ENCODE data around the gene ZNF358. TPM values are rescaled to one million over a fixed set of nuclear protein-coding genes. Genes with fewer than 3 reads are reported as not detected.

ZNF358 gene
- total RNA-seq, 4 donors from 2014 or later = 69.8 to 139 (median 116) TPM

DNA sequence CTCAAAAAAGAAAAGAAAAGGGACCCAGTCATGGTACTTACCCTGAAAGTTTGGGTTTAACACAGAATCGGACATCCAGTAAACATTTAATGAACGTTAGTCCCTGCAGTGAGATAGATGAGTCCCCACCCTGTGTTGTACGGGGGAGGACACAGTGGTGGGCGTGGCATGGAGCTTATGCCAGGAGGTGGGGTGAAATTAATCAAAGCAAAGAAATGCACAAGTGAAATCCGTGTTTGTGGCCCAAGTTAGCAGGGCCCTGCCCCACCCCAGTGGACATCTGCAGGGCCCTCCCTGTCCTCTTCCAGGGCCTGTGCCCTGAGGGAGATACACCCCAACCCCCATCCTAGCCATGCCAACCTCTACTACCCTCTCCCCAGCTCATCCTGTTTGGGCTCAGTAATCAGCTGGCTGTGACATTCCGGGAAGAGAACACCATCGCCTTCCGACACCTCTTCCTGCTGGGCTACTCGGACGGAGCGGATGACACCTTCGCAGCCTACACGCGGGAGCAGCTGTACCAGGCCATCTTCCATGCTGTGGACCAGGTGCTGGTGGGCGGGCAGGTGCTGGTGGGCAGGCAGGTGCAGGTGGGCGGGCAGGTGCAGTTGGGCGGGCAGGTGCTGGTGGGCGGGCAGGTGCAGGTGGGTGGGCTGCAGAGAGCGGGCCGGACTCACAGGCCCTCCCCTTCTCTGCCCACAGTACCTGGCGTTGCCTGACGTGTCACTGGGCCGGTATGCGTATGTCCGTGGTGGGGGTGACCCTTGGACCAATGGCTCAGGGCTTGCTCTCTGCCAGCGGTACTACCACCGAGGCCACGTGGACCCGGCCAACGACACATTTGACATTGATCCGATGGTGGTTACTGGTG is 10.4 kb downstream of the ZNF358 start:
- H3K27ac ChIP-seq = no peak overlapping the region
- DNase-seq (no peak), ATAC-seq (no peak)
- intact Hi-C loops (cut with DNase I; ENCODE audit: low total_unique reads) = no loop called here
- TF ChIP-seq, protein P1, sequence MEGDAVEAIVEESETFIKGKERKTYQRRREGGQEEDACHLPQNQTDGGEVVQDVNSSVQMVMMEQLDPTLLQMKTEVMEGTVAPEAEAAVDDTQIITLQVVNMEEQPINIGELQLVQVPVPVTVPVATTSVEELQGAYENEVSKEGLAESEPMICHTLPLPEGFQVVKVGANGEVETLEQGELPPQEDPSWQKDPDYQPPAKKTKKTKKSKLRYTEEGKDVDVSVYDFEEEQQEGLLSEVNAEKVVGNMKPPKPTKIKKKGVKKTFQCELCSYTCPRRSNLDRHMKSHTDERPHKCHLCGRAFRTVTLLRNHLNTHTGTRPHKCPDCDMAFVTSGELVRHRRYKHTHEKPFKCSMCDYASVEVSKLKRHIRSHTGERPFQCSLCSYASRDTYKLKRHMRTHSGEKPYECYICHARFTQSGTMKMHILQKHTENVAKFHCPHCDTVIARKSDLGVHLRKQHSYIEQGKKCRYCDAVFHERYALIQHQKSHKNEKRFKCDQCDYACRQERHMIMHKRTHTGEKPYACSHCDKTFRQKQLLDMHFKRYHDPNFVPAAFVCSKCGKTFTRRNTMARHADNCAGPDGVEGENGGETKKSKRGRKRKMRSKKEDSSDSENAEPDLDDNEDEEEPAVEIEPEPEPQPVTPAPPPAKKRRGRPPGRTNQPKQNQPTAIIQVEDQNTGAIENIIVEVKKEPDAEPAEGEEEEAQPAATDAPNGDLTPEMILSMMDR (IDR thresholded peaks at IDR 0.05 in 4 of 5, conservative IDR thresholded peaks at IDR 0.05 in 1 of 5) = no peak
- no peak for TF ChIP-seq POLR2A (IDR thresholded peaks at IDR 0.05)
- no peaks in the 10 kb centered on the region for H3K9me3 ChIP-seq
- in situ Hi-C loops (cut with MboI; ENCODE audit: low sequenced_read_pairs in 4 of 4) = loop anchor here in 1 of 4 donors (25.0 kb wide), 1 partner anchor 139 kb away; no protein-coding TSS in a partner anchor
- H3K27me3 ChIP-seq = no peaks in the 10 kb centered on the region
- H3K4me3 ChIP-seq = no peak overlapping the region
- peaks cover 15 to 19% of the 10 kb centered on the region in 2 donors for H3K4me1 ChIP-seq
- peaks cover 0 to 58% of the 10 kb centered on the region in 2 donors for H3K36me3 ChIP-seq

DNA sequence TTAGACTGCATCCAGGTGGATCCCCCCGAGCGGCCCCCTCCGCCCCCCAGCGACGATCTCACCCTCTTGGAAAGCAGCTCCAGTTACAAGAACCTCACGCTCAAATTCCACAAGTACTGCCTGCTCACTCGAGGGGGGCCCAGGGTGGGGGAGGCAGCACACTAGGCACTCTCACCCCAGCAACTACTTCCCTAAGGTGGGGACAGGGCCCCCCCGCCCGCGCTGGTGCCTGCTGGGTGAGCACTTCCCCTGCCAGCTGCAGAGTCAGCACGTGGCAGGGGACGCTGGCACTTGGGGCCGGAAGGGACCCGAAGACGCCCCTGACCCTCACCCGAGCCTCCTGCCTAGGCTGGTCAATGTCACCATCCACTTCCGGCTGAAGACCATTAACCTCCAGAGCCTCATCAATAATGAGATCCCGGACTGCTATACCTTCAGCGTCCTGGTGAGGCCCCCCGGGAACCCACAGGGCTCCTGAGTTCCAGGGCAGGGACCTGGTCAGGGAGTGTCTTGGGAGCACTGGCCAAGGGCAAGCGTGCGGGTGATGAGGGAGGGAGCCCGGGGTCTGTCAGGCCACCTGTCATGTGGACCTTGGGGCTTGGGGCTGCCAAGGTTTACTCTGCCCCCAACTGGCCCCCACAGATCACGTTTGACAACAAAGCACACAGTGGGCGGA is 11.8 kb downstream of the ZNF358 start:
- H3K27me3 ChIP-seq = no peaks in the 10 kb centered on the region
- H3K4me1 ChIP-seq = peaks cover 9 to 11% of the 10 kb centered on the region in 2 donors
- no peak for DNase-seq
- in situ Hi-C loops (cut with MboI; ENCODE audit: low sequenced_read_pairs in 4 of 4) = loop anchor here in 1 of 4 donors (25.0 kb wide), 1 partner anchor 140 kb away; no protein-coding TSS in a partner anchor
- H3K4me3 ChIP-seq = no peak overlapping the region
- no peak for TF ChIP-seq POLR2A (IDR thresholded peaks at IDR 0.05)
- TF ChIP-seq, protein P1 (IDR thresholded peaks at IDR 0.05 in 4 of 5, conservative IDR thresholded peaks at IDR 0.05 in 1 of 5) = no peak
- intact Hi-C loops (cut with DNase I; ENCODE audit: low total_unique reads) = no loop called here
- peaks cover 0 to 58% of the 10 kb centered on the region in 2 donors for H3K36me3 ChIP-seq
- no peaks in the 10 kb centered on the region for H3K9me3 ChIP-seq
- no peak for ATAC-seq
- no peak overlapping the region for H3K27ac ChIP-seq

DNA sequence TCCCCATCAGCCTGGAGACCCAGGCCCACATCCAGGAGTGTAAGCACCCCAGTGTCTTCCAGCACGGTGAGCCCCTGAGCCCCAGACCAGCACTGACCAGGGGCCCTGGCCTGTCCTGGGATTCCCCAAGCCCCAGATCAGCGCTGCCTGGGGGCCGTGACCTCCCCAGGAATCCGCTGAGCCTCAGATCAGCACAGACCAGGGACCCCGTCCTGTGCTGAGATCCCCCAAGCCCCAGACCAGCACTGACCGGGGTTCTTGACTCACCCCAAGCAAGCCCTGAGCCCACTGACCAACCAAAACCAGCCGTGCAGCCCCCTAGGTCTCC is 12.3 kb downstream of the ZNF358 start:
- no peak for DNase-seq
- intact Hi-C loops (cut with DNase I; ENCODE audit: low total_unique reads) = no loop called here
- in situ Hi-C loops (cut with MboI; ENCODE audit: low sequenced_read_pairs in 4 of 4) = loop anchor here in 1 of 4 donors (25.0 kb wide), 1 partner anchor 141 kb away; no protein-coding TSS in a partner anchor
- Histone ChIP-seq H3K36me3 (peaks cover 0 to 58% of the 10 kb centered on the region in 2 donors), H3K9me3 (no peaks in the 10 kb centered on the region), H3K4me1 (peaks cover 6 to 10% of the 10 kb centered on the region in 2 donors), H3K4me3 (no peak overlapping the region), H3K27me3 (no peaks in the 10 kb centered on the region), H3K27ac (no peak overlapping the region)
- TF ChIP-seq, protein P1 (IDR thresholded peaks at IDR 0.05 in 4 of 5, conservative IDR thresholded peaks at IDR 0.05 in 1 of 5) = no peak
- TF ChIP-seq POLR2A (IDR thresholded peaks at IDR 0.05) = no peak
- ATAC-seq = no peak

DNA sequence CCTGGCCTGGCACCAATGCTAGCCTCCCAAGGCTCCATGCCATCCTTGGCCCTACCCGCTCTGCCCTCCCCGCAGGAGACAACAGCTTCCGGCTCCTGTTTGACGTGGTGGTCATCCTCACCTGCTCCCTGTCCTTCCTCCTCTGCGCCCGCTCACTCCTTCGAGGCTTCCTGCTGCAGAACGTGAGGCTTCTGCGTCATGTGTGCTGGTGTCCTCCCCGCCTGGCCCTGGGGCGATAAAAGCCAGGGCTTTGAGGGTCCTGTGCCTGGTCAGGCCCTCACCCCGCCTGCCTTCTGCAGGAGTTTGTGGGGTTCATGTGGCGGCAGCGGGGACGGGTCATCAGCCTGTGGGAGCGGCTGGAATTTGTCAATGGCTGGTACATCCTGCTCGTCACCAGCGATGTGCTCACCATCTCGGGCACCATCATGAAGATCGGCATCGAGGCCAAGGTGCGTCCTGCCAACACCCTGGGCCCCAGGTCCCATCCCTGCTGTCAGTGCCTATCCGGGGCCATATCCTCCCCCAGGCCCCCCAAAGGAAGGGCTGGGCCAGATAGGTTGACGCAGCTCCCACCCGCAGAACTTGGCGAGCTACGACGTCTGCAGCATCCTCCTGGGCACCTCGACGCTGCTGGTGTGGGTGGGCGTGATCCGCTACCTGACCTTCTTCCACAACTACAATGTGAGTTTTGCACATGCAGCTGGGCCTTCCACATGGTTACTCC is 12.8 kb downstream of the ZNF358 start:
- no peak overlapping the region for H3K4me3 ChIP-seq
- peaks cover 7 to 9% of the 10 kb centered on the region in 2 donors for H3K4me1 ChIP-seq
- no peaks in the 10 kb centered on the region for H3K27me3 ChIP-seq
- no peaks in the 10 kb centered on the region for H3K9me3 ChIP-seq
- H3K36me3 ChIP-seq = peaks cover 0 to 58% of the 10 kb centered on the region in 2 donors
- no peak overlapping the region for H3K27ac ChIP-seq
- in situ Hi-C loops (cut with MboI; ENCODE audit: low sequenced_read_pairs in 4 of 4) = loop anchor here in 1 of 4 donors (25.0 kb wide), 1 partner anchor 141 kb away; no protein-coding TSS in a partner anchor
- ATAC-seq (no peak), DNase-seq (no peak)
- intact Hi-C loops (cut with DNase I; ENCODE audit: low total_unique reads) = no loop called here
- TF ChIP-seq, protein P1 (IDR thresholded peaks at IDR 0.05 in 4 of 5, conservative IDR thresholded peaks at IDR 0.05 in 1 of 5) = no peak
- no peak for TF ChIP-seq POLR2A (IDR thresholded peaks at IDR 0.05)
